Chondrocyte (in vitro differentiated cells): Measurements from ENCODE around the gene FBXO34. TPM values are rescaled to one million over a fixed set of nuclear protein-coding genes. Genes with fewer than 3 reads are reported as not detected.

Experiments used
- DNase-seq: peaks from one replicate; pipeline ENCODE4 v3.0.0; 2021; ENCODE audit warnings: mixed read lengths, low spot score
- H3K27ac Mint-ChIP-seq: one replicate; pipeline ENCODE4 v1.8.0; 2021; ENCODE audit warnings: mild to moderate bottlenecking, moderate library complexity, mixed read lengths; ENCODE audit not compliant: unreplicated experiment
- H3K27me3 Mint-ChIP-seq: 2 replicates; pipeline ENCODE4 v1.8.0; 2021; ENCODE audit warnings: low read depth, mixed read lengths
- H3K36me3 Mint-ChIP-seq: 2 replicates; pipeline ENCODE4 v1.8.0; 2021; ENCODE audit warnings: low read depth, mixed read lengths
- H3K4me1 Mint-ChIP-seq: 2 replicates; pipeline ENCODE4 v1.8.0; 2021; ENCODE audit warnings: low read depth, mild to moderate bottlenecking, mixed read lengths
- H3K4me3 Mint-ChIP-seq: one replicate; pipeline ENCODE4 v1.8.0; 2021; ENCODE audit warnings: mild to moderate bottlenecking, moderate library complexity, mixed read lengths; ENCODE audit not compliant: unreplicated experiment
- H3K9me3 Mint-ChIP-seq: 2 replicates; pipeline ENCODE4 v1.8.0; 2021; ENCODE audit warnings: low read depth, mixed read lengths
- total RNA-seq: library from RNA; stranded (reverse); gene quantifications from 3 replicates; pipeline ENCODE4 v1.2.1, GENCODE V29; 2021
- TF ChIP-seq, protein P1 (sequence below): fragments of 200-600 bp; sonication (generic); IDR thresholded peaks from 2 replicates; pipeline ENCODE4 v1.5.0; 2021; ENCODE audit warnings: antibody characterized with exemption, mild to moderate bottlenecking, moderate library complexity

The FBXO34 gene
- total RNA-seq, 1 donor from 2014 or later = 18.9 TPM

GRCh38 chr14:55271572-55272298 is 514 bp downstream of the FBXO34 start:
- TF ChIP-seq, protein P1, sequence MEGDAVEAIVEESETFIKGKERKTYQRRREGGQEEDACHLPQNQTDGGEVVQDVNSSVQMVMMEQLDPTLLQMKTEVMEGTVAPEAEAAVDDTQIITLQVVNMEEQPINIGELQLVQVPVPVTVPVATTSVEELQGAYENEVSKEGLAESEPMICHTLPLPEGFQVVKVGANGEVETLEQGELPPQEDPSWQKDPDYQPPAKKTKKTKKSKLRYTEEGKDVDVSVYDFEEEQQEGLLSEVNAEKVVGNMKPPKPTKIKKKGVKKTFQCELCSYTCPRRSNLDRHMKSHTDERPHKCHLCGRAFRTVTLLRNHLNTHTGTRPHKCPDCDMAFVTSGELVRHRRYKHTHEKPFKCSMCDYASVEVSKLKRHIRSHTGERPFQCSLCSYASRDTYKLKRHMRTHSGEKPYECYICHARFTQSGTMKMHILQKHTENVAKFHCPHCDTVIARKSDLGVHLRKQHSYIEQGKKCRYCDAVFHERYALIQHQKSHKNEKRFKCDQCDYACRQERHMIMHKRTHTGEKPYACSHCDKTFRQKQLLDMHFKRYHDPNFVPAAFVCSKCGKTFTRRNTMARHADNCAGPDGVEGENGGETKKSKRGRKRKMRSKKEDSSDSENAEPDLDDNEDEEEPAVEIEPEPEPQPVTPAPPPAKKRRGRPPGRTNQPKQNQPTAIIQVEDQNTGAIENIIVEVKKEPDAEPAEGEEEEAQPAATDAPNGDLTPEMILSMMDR = peak; percentile 7
- peak overlapping the region; percentile 83 for H3K4me3 Mint-ChIP-seq
- peak overlapping the region; percentile 96 for H3K27ac Mint-ChIP-seq
- no peaks in the 10 kb centered on the region for H3K36me3 Mint-ChIP-seq
- H3K9me3 Mint-ChIP-seq = no peaks in the 10 kb centered on the region
- peaks cover 49% of the 10 kb centered on the region for H3K4me1 Mint-ChIP-seq
- no peaks in the 10 kb centered on the region for H3K27me3 Mint-ChIP-seq
- DNase-seq = no peak

- Mint-ChIP-seq H3K4me1 (peaks cover 47% of the 10 kb centered on the region), H3K36me3 (no peaks in the 10 kb centered on the region), H3K4me3 (peak overlapping the region; percentile 83), H3K27me3 (no peaks in the 10 kb centered on the region), H3K27ac (peak overlapping the region; percentile 96), H3K9me3 (no peaks in the 10 kb centered on the region)
- no peak for DNase-seq
- TF ChIP-seq, protein P1 = no peak
These were observed 1.2 kb downstream of the FBXO34 start for GRCh38 chr14:55272387-55272786.

DNA sequence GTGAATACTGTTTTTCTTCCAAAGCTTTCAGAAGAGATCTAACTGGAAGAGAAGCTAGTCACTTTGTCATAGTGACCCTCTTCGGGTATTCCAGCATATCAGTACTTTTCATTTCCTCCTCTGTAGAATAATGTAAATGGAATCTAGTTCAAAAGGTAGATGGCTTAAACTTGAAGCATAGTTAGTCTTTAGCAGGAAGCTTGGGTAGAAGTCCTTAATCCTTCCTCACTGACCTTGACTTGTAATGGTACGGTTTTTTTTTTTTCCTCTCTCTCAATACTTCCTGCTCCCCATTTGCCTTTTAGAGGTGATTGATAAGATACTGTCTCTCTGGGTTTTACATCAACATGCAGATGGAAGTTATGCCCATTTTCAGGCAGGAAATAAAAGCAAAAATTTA is 1.7 kb downstream of the FBXO34 start:
- Mint-ChIP-seq H3K4me1 (peaks cover 42% of the 10 kb centered on the region), H3K9me3 (no peaks in the 10 kb centered on the region), H3K36me3 (no peaks in the 10 kb centered on the region), H3K4me3 (peak overlapping the region; percentile 83), H3K27ac (peak overlapping the region; percentile 96), H3K27me3 (no peaks in the 10 kb centered on the region)
- DNase-seq = no peak
- TF ChIP-seq, protein P1 = no peak

DNA sequence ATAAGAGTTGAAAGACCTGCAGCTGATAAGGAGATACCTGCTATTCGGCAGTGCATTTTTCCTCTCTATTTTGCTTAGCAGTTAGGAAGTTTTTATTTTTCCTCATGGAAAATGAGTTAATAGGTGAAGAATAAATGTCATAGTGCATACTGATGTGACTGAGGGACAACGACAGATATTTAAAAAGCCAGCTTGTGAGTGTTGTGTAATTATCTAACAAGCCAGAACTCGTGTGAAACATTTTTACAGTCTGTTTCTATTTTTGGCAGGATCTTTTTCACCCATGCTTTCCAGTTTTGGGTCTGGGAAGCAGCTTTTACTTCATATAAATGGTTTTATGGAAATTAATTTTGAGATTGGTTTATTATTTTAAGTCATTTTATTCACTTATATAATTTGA is 2.9 kb downstream of the FBXO34 start:
- Mint-ChIP-seq H3K36me3 (no peaks in the 10 kb centered on the region), H3K9me3 (no peaks in the 10 kb centered on the region), H3K27me3 (no peaks in the 10 kb centered on the region), H3K27ac (peak overlapping the region; percentile 27), H3K4me3 (no peak overlapping the region), H3K4me1 (peaks cover 38% of the 10 kb centered on the region)
- no peak for DNase-seq
- TF ChIP-seq, protein P1 = no peak

DNA sequence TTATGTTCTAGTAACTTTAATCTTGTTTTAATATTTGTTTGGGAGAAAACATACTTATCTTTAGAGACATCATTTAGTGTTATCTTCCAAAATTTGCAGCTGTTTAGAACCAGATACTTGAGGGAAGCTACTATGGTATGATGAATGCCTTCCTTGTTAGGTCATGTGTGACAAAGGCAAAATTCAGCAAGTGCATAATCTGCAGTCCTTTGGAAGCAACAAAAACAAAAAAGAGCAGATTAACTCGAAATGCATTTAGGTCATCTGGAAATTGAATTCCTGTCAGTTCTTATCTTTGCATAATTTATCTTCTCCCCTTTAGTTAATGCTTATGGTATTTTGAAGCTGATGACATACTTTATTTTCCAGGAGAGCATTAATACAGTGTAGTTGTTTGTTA is 3.5 kb downstream of the FBXO34 start:
- Mint-ChIP-seq H3K9me3 (no peaks in the 10 kb centered on the region), H3K36me3 (peaks cover 2% of the 10 kb centered on the region), H3K27me3 (no peaks in the 10 kb centered on the region), H3K4me1 (peaks cover 38% of the 10 kb centered on the region), H3K4me3 (no peak overlapping the region), H3K27ac (no peak overlapping the region)
- TF ChIP-seq, protein P1 = no peak
- DNase-seq = no peak
